Erythroblast (primary cell): ENCODE results near the gene GPS1.
A peak's percentile ranks its signal among the peaks of the same experiment; 100 is the strongest.

ENCODE experiments used
- DNase-seq, 2 experiments: peaks; one replicate each; lab custom pipeline; 2025; lab: John Stamatoyannopoulos, UW
- GATA1 ChIP-seq: IDR thresholded peaks from 2 replicates; pipeline ENCODE4 v1.6.1; 2011; ENCODE audit warnings: low read depth, mild to moderate bottlenecking, control low read depth, low read length, moderate library complexity
- POLR2A ChIP-seq: IDR thresholded peaks from 2 replicates; pipeline ENCODE4 v1.6.1; 2011; ENCODE audit warnings: mild to moderate bottlenecking, low read length

The GPS1 gene

DNA sequence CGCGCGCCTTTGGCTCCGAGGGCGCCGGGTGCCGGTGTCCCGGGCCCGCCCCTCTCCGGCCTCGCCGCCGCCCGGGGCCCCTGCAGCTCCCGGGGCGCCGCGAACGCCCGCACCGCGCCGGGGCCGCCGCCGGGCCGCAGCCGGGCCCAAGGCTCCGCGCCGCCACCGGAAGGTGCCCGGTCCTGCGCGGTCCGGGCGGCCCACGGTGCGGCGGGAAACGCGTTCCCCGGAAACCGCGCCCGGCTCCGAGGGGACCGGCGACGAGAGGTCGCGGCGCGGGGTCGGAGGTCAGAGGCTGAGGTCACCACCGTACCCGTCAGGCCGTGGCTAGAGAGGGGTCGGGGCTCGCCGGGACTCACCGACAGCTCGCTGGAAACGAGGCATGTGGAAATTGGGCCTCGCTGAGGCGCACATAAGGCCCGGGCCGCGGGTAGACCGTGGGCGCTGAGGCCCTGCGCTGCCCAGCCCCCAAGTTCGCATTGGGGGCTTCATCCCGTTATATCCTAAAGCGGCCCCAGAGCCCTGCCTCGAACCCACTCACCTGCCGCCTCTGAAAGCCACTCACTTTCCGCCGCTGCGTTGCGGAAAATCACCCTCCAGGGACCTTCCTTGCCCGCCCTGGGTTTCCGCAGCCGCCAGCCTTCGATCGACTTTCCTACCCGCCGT lies 14.1 kb downstream of the GPS1 start, which contains the start of gene DUS1L:
DUS1L (minus strand) TSS at position 167 of the 666 bp plus-strand sequence. CDS start 745 bp downstream, outside the sequence.
- DNase-seq, result peak; percentile 86 to 91
- TF ChIP-seq GATA1, result no peak
- peak; percentile 63 for TF ChIP-seq POLR2A

DNA sequence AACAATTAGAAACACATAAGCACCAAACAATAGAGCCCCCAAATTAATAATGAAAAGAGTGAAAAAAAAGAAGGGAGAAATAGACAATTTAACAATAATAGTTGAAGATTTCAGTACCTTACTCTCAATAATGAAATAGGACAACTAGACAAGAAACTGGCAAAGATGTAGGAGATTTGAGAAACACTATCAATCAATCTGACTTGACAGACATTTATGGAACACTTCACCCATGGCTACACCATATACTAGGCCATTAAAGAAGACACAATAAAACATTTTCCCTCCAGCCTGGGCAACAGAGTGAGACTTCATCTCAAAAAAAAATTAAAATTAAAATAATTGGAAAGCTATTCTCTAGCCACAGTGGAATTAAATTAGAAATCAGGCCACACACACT lies 18.9 kb downstream of the GPS1 start:
- no peak for DNase-seq
- no peak for TF ChIP-seq POLR2A
- TF ChIP-seq GATA1, result no peak

DNA sequence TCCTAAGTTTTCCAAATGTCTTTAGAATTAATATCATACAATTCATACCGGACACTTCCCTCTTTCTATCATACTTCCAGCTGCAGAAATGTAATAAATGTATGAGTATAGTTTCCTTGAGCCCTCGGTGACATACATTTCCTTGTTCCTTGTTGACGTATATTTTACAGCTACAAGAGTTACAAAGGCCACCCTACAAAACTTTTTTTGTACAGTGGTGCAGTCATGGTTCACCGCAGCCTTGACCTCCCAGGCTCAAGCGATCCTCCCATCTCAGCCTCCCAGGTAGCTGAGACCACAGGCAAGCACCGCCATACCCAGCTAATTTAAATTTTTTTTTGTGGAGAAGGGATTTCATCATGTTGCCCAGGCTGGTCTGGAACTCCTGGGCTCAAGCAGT lies 21.1 kb downstream of the GPS1 start:
- TF ChIP-seq POLR2A (no peak), GATA1 (no peak)
- DNase-seq, result no peak

DNA sequence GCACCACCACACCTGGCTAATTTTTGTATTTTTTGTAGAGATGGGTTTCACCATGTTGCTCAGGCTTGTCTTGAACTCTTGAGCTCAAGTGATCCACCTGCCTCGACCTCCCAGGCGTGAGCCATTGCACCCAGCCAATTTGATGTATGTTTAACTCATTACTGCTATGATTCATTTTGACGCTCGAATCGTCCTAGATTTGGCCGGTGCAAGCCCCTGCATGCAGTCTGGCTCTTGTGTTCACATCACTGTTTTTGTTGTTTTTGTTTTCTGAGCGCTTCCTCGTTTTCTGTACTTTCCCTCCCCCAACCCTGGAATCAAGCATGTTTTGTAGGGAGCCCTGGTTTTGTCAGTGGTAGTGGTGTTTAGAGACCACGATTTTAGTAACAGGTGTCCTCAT lies 21.7 kb downstream of the GPS1 start:
- no peak for TF ChIP-seq GATA1
- TF ChIP-seq POLR2A, result no peak
- DNase-seq, result no peak

DNA sequence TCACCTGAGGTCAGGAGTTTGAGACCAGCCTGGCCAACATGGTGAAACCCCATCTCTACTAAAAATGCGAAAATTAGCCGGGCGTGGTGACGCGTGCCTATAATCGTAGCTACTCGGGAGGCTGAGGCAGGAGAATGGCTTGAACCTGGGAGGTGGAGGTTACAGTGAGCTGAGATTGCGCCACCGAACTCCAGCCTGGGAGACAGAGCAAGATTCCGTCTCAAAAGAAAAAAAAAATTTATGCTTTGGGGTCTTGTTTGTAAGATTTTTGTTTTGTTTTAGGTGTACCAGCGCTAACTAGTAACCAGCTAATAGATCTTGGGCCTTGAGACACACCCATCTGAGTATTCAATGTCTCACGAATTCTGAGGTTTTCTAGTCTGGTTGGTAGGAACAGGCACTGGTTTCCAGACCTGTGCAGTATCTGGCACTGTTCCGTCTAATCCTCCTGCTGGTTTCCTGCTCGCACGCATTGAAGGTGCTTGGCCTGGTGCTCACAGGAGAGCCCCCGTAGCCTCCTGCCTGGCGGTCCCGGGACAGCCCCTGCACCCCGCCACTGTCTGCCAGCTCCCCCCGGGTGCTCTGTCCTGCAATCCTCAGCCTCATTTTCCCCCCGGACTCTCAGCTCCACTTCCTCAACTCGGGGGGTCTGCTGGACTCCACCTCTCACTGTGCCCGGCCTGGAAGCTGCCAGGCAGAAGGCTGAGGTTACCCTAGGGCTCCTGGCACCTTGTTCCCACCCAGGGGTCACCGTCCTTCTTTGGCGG lies 24.5 kb downstream of the GPS1 start:
- DNase-seq, result no peak
- TF ChIP-seq GATA1, result no peak
- no peak for TF ChIP-seq POLR2A

DNA sequence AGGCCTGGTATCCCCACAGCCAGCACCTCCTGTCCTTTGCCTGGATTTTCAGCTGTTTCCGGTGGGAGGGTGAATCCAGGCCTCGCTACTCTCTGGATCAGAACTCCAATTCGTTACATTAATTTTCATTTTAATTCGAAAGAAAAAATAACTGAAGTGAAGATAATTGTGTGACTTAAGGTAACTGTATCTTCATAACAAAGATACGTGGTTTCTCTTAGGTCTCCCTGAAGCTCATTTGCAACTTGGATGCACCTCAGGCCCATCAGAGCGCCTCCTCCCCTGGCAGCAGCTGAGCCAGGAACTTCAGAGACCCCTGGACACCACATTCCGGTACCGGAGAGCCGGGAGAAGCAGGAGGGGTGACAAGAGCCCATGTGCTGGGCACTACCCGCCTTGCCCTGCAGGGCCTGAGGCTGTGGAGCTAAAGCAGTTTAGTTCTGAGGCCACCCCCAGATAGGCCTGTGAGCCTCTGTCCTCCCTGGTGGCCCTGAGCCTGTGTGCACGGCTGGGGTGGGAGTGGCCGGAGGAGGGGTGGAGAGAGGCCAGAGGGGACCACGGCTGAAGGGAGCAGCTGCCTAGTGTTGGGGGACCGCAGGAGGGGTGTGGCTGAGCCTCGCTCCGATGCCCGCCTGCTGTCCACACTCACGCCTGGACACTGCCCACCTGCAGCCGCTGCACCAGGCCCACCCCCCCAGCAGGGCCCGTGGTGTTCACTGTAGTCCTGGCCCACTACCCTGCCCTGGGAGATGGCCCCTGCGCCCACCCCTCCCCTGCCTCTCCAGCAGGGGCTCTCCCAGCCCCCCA lies 25.3 kb downstream of the GPS1 start:
- no peak for TF ChIP-seq GATA1
- no peak for TF ChIP-seq POLR2A
- DNase-seq, result no peak

DNA sequence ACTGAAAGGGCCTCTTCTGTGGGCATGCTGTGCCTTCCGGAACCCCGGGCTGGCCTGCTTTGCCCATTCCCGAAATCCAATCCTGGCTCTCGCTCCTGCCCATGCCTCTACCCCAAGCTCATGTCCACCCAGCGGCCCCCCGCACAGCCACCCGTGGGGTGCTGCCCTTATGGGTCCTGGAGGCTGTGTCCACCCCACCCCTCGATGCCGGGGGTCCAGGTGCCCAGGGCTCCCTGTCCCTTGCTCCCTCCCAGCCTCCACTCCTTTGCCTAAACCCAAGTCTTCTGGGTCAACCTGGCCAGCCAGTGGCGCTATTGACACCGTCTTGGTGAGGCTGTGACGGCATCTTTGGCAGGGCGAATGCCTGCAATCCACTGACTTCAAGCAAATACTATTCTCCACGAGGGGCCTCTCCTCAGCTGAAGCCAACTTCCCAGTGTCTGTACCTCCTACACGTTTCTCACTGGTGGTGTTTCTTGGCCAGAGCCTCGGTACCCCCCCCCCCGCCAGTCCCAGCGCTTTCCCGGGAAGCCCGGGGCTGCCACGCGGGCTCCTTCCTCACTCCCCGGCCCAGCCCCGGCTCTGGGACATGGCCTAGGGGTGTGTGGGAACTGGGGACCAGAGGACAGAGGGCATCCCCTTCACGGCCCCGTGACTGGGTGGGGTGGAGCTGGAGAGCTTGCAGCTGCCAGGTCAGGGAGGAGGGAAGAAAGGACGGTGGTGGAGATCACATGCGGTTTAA lies 26.1 kb downstream of the GPS1 start:
- TF ChIP-seq POLR2A, result no peak
- TF ChIP-seq GATA1, result no peak
- no peak for DNase-seq

DNA sequence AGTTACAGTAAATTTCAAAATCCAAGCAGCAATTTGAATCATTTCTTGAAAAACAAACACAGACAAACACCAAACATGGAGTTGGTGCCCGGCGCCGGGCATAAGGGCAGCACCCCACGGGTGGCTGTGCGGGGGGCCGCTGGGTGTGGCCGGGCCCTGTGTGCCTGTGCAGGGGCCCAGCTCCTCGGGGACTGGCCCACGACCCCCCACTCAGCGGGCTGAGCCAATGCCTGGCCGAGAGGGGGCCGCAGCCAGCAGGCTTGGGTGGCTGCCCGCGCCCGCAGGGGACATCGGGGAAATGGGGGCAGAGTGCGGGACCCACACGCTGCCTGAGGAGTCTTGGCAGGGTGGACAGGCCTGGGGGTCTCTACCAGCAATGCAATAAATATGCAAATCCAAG lies 26.7 kb downstream of the GPS1 start:
- TF ChIP-seq GATA1, result no peak
- no peak for TF ChIP-seq POLR2A
- no peak for DNase-seq

DNA sequence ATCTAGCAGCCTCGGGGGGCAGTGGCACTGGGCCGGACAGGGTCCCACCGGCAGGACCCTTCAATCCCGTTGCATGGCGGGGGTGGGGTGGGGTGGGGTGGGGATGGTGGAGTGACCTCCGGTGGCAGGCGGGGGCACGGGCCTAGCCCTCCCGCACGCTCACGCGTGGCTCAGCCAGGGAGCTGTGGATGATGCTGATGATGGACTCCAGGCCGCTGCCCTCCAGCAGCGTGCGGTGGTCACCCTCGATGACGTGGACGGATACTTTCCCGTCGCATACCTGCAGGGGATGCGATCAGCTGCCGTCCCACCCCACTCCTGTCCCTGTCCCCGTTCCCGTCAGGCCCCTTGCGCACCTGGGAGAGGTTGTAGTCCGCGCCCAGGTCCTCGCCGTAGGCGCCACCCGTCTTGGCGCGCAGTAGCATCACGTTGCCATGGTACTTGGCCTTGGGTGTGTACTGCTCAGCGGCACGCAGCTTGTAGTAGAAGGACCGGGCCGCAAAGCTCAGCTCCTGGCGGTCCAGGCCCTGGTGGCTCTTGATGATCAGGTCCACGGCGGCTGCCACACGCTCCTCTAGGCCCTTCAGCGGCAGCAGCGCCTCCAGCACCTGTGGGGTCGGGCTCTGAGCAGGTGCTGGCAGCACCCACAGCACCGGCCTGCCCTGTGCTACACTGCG lies 27.4 kb downstream of the GPS1 start:
- no peak for DNase-seq
- TF ChIP-seq POLR2A (no peak), GATA1 (no peak)

DNA sequence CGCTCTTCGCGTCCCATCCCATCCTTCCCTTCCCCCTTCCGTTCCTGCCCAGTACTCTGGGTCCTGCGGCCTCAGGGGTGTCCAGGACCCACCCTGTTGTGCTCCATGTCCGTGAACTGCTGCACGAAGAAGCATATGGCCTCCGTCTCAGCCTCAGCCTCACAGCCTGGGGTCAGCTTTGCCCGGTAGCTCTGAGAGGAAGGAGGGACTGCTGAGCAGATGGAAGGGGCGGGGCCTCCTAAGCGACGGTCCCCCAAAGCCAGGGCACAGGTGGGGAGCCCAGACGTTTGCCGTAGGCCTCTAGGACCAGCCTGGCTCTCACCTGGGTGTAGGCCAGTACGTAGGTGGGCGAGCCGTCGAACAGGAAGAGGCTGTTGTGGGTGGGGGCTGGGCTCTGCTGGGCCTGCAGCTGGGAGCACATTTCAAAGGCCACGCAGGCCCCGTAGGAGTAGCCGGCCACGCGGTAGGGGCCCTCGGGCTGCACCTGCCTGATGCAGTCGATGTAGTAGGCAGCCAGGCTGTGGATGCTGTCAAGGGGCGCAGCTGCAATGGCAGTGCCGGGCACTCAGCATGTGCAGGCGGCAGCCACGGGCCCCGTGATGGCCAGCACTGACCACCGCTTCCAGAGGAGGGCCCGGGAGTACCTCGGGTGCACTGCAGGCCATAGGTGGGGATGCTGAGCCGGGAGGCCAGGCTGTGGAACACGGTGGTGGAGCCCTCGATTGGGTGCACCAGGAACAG lies 28.5 kb downstream of the GPS1 start:
- no peak for DNase-seq
- TF ChIP-seq GATA1, result no peak
- no peak for TF ChIP-seq POLR2A

DNA sequence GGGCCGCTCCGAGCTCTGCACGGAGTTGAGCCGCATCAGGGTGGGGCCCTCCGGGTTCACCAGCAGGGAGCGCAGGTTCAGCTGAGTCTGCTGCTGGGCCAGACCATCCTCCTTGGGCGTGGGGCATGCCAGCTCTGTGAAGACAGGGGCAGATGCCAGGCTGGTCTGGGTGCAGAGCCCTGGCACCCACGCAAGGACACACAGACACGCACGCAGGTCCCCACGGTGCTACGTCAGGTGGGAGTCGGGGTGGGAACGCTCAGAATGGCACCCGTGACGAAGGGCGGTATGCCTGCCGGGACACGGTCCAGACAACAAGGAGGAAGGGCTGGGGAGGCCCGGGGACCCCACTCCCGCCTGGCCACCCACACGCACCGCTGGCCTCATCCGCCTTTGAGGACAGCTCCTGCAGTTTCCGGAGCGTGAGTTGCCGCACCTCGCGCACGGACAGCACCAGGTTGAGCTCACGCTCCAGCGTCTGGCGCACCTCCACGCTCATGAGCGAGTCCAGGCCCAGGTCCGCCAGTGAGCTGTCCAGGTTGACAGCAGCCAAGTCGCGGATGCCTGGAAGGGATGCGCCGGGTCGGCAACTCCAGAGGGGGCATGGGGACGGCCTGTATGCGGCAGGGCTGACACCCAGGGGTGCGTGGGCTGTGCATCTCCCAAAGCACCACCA lies 29.2 kb downstream of the GPS1 start:
- DNase-seq, result no peak
- TF ChIP-seq GATA1 (no peak), POLR2A (no peak)

DNA sequence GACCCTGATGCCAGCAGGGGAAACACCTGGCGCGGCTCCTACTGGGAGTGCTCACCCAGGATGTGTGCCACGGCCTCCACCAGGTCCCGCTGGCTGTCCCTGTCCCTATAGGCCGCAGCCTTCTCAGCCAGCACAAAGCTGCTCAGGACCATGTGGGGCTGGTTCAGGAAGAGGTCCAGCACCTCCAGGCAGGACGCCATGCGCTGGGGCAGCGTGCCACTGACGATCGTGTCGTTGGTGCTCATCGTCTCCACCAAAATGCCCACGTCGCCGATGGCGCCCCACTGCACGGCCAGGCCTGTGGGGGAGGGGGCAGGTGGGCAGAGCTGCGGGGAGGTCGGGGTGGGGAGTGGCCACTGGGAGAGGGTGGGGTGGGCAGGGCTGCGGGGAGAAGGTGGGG lies 29.8 kb downstream of the GPS1 start:
- DNase-seq, result no peak
- TF ChIP-seq GATA1, result no peak
- TF ChIP-seq POLR2A, result no peak
